ENCODE data around the gene MEIOB.

DNA sequence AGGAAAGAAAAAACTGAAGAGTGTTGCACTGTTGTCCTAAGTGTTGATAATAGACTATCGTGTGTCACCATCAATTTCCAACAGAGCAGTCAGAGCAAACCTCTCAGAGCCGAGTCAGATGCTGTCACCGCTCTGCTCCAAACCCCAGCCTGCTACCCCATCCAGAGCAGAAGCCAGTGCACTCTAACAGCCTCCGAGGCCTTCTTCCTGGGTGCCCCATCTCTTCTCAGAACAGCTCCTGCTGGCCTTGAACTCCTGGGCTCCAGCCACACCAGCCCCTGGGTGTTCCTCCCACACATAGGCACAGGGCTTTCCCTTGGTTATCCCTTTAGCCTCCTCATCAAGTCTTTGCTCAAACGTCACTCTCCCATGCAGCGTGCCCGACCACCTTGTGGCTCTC is 21.0 kb downstream of the MEIOB start:
- TF ChIP-seq, protein P1, sequence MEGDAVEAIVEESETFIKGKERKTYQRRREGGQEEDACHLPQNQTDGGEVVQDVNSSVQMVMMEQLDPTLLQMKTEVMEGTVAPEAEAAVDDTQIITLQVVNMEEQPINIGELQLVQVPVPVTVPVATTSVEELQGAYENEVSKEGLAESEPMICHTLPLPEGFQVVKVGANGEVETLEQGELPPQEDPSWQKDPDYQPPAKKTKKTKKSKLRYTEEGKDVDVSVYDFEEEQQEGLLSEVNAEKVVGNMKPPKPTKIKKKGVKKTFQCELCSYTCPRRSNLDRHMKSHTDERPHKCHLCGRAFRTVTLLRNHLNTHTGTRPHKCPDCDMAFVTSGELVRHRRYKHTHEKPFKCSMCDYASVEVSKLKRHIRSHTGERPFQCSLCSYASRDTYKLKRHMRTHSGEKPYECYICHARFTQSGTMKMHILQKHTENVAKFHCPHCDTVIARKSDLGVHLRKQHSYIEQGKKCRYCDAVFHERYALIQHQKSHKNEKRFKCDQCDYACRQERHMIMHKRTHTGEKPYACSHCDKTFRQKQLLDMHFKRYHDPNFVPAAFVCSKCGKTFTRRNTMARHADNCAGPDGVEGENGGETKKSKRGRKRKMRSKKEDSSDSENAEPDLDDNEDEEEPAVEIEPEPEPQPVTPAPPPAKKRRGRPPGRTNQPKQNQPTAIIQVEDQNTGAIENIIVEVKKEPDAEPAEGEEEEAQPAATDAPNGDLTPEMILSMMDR (IDR thresholded peaks at IDR 0.05) = no peak
- no peak for TF ChIP-seq TP53 (CRISPR knock-in tag; IDR thresholded peaks at IDR 0.05)
- TF ChIP-seq, protein P2, sequence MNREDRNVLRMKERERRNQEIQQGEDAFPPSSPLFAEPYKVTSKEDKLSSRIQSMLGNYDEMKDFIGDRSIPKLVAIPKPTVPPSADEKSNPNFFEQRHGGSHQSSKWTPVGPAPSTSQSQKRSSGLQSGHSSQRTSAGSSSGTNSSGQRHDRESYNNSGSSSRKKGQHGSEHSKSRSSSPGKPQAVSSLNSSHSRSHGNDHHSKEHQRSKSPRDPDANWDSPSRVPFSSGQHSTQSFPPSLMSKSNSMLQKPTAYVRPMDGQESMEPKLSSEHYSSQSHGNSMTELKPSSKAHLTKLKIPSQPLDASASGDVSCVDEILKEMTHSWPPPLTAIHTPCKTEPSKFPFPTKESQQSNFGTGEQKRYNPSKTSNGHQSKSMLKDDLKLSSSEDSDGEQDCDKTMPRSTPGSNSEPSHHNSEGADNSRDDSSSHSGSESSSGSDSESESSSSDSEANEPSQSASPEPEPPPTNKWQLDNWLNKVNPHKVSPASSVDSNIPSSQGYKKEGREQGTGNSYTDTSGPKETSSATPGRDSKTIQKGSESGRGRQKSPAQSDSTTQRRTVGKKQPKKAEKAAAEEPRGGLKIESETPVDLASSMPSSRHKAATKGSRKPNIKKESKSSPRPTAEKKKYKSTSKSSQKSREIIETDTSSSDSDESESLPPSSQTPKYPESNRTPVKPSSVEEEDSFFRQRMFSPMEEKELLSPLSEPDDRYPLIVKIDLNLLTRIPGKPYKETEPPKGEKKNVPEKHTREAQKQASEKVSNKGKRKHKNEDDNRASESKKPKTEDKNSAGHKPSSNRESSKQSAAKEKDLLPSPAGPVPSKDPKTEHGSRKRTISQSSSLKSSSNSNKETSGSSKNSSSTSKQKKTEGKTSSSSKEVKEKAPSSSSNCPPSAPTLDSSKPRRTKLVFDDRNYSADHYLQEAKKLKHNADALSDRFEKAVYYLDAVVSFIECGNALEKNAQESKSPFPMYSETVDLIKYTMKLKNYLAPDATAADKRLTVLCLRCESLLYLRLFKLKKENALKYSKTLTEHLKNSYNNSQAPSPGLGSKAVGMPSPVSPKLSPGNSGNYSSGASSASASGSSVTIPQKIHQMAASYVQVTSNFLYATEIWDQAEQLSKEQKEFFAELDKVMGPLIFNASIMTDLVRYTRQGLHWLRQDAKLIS (CRISPR knock-in tag; IDR thresholded peaks at IDR 0.05; ENCODE audit: borderline replicate concordance) = no peak
- no peak for TF ChIP-seq FOXJ3 (CRISPR knock-in tag; IDR thresholded peaks at IDR 0.05; ENCODE audit: borderline replicate concordance)
- no peak for TF ChIP-seq CREM (CRISPR knock-in tag; IDR thresholded peaks at IDR 0.05)
- no peak for TF ChIP-seq GRHL2 (CRISPR knock-in tag; IDR thresholded peaks at IDR 0.05; ENCODE audit: insufficient replicate concordance, severe bottlenecking)
